Lower leg skin (tissue), 4 donors: Measurements from ENCODE around the gene LIAS. TPM values are rescaled to one million over a fixed set of nuclear protein-coding genes. Genes with fewer than 3 reads are reported as not detected.

Source experiments
- DNase-seq, 2 donors: peaks; one replicate each; pipeline ENCODE4 v3.0.0-alpha.2; 2019; ENCODE audit warnings: low spot score in 2 of 2
- H3K4me3 ChIP-seq: fragments of 200-600 bp; sonication (generic); 2 replicates; pipeline ENCODE4 v1.5.1; 2017; ENCODE audit warnings: mild to moderate bottlenecking, low read depth; ENCODE audit not compliant: poor library complexity, severe bottlenecking
- POLR2A ChIP-seq, 2 donors: fragments of 450-650 bp; IDR thresholded peaks; one replicate each; pipeline ENCODE4 v1.6.1; 2016 to 2017; ENCODE audit warnings: antibody characterized with exemption in 2 of 2, mild to moderate bottlenecking in 1 of 2, moderate library complexity in 1 of 2
- WGBS, 2 donors: methylation state at CpG; one replicate each; pipeline ENCODE4 v1.1.5; 2018; 5-methylcytosine and 5-hydroxymethylcytosine counted together
- intact Hi-C: fragments of 100-400 bp; cut with DNase I; formaldehyde crosslinking; loops from one replicate; pipeline ENCODE4 v1.15.0; 2023; ENCODE audit warnings: low total_unique reads
- microRNA-seq, 2 donors: library from miRNA; unstranded; fragments of <30 nt; microRNA quantifications; one replicate each; pipeline ENCODE4, GENCODE V29; 2016; ENCODE audit warnings: borderline replicate concordance in 2 of 2, borderline number of aligned reads in 1 of 2
- total RNA-seq, 4 donors: library from RNA; depleted of rRNA; stranded (reverse); fragments of >200 nt; gene quantifications; one replicate each; pipeline ENCODE4 v1.1.0, GENCODE V29; 2016
- TF ChIP-seq, protein P1 (sequence below), 3 donors: fragments of 450-650 bp; IDR thresholded peaks; one replicate each; pipeline ENCODE4 v1.5.1; 2016; ENCODE audit warnings: antibody characterized with exemption in 3 of 3, mild to moderate bottlenecking in 3 of 3, moderate library complexity in 2 of 3

LIAS gene
- total RNA-seq, 4 donors from 2014 or later: 10.1 to 18.5 (median 12.4) TPM

DNA sequence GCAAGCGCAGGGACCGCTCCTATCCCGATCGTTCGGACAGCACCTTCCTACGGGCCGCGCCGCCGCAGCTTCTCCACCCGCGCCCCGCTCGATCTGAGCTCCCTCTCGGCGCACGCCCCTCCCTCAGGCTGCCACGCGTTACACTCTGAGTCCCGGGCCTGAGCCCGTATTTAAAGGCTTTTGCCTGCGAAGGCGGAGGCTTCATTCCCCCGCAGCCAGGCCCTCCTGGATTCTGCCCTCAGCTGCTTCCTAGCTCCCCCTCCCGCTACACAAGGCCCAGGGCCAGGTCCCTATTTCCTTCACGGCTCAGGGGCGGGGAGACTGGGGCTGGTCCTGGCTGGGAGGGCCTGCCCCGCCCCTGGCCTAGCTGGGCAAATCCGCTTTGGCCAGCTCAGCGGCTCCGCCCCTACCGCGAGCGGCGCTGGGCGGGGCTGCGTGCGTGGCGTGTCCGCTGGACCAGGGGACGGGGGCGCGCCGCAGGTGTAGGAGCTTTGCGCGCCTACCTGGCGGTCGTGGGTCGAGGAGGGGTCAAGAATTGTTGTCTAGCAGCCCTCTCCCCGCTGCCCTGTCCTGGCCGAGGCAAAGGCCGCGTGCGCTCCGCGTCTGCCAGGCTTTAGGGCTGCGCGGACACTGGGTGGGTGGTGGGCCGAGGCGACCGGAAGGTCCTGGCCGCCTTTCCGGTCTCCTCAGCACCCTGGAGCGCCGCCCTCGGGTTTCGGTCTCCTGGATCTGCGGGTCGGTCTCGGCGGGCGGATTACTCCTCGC lies 68.6 kb downstream of the LIAS start, which contains the start of gene UGDH:
Gene UGDH (minus strand): TSS at position 144 of the 765 bp plus-strand sequence. CDS start 5,927 bp downstream, outside the sequence.
- peak within 1 kb of the TSS; percentile 71 for H3K4me3 ChIP-seq
- peak; percentile 96 to 99 for DNase-seq
- 0% methylated on average over 14 to 25 of the region's 73 CpGs for WGBS, 2 donors
- TF ChIP-seq POLR2A (IDR thresholded peaks at IDR 0.05): peak in 1 of 2 donors; percentile 48
- TF ChIP-seq, protein P1, sequence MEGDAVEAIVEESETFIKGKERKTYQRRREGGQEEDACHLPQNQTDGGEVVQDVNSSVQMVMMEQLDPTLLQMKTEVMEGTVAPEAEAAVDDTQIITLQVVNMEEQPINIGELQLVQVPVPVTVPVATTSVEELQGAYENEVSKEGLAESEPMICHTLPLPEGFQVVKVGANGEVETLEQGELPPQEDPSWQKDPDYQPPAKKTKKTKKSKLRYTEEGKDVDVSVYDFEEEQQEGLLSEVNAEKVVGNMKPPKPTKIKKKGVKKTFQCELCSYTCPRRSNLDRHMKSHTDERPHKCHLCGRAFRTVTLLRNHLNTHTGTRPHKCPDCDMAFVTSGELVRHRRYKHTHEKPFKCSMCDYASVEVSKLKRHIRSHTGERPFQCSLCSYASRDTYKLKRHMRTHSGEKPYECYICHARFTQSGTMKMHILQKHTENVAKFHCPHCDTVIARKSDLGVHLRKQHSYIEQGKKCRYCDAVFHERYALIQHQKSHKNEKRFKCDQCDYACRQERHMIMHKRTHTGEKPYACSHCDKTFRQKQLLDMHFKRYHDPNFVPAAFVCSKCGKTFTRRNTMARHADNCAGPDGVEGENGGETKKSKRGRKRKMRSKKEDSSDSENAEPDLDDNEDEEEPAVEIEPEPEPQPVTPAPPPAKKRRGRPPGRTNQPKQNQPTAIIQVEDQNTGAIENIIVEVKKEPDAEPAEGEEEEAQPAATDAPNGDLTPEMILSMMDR (IDR thresholded peaks at IDR 0.05): no peak
- intact Hi-C loops: loop anchor here (10.0 kb wide), 1 partner anchor 107 kb away; the partner anchor contains the start of gene SMIM14

DNA sequence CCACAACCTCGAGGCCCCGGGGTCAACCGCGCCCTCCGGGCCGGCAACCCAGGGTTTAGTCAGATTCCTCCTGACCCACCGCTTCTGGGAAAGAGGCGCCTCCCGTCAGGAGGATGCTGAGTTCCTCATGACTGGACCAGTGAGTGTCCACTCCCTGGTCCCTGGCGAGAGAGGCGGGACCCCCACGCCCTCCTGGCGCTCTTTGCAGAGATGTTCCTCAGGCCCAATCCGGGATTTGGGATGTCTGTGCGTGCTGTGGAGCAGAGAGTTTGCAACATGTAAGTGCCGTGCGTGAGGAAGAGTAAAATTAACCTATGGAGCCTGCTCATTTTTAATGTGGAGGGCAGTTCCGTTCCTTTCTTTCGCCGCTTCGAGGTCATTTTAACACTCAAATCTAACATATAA lies 69.2 kb downstream of the LIAS start:
- intact Hi-C loops: loop anchor here (10.0 kb wide), 1 partner anchor 107 kb away; the partner anchor contains the start of gene SMIM14
- 1 to 2% methylated on average over 15 to 21 of the region's 21 CpGs for WGBS, 2 donors

More for the DNA sequence above, 69.2 kb downstream of the LIAS start:
- H3K4me3 ChIP-seq: peak overlapping the region; percentile 71
- TF ChIP-seq, protein P1 (IDR thresholded peaks at IDR 0.05): no peak
- no peak for TF ChIP-seq POLR2A (IDR thresholded peaks at IDR 0.05)
- DNase-seq: peak; percentile 75 to 96

Small RNAs within 50 kb of the gene (microRNA-seq; reads per million reads assigned to microRNA genes)
- 0 reads per million in 2 donors for gene MIR5591

Other genes starting within 250 kb of the LIAS start
- 10 to 100 TPM; 19.9 to 35.5 (median 29.6) TPM for gene RFC1, start 92.7 kb upstream of the LIAS start, total RNA-seq
- under 1 TPM; 0.38 to 0.74 (median 0.45) TPM for gene KLB, start 52.1 kb upstream of the LIAS start, total RNA-seq
- gene RPL9, start 134 bp upstream of the LIAS start, total RNA-seq: 1,000 to 10,000 TPM; 2,484 to 4,074 (median 3,563) TPM
- 10 to 100 TPM; 20.2 to 29.4 (median 24.3) TPM for gene UGDH, start 68.4 kb downstream of the LIAS start, total RNA-seq
- 10 to 100 TPM; 25.6 to 49.2 (median 36.4) TPM for gene SMIM14, start 179.8 kb downstream of the LIAS start, total RNA-seq
- 10 to 100 TPM; 21.5 to 32.2 (median 25.7) TPM for gene UBE2K, start 239.1 kb downstream of the LIAS start, total RNA-seq